B cell (primary cell): ENCODE data around the gene EEA1. TPM values are rescaled to one million over a fixed set of nuclear protein-coding genes. Genes with fewer than 3 reads are reported as not detected.

Source experiments
- ATAC-seq: fragments of 200-7000 bp; cut with Tn5 transposase; one replicate; pipeline ENCODE4 v1.10.0; 2021; ENCODE audit warnings: low read depth, mild to moderate bottlenecking, moderate number of reproducible peaks, moderate library complexity
- CTCF ChIA-PET: fragments of 350-600 bp; sonication (Branson Sonifier 250); formaldehyde crosslinking; loops from one replicate; lab custom pipeline; 2021; ENCODE audit warnings: antibody characterized with exemption, inconsistent platforms; lab: Charles Lee
- POLR2A ChIA-PET: fragments of 350-600 bp; sonication (Branson Sonifier 250); formaldehyde crosslinking; loops from one replicate; lab custom pipeline; 2021; ENCODE audit warnings: antibody characterized with exemption; lab: Charles Lee
- DNase-seq: peaks from one replicate; pipeline ENCODE4 v3.0.0; 2013
- H2AFZ ChIP-seq: 2 replicates; pipeline ENCODE4 v1.6.1; 2012; ENCODE audit warnings: mild to moderate bottlenecking, low read depth, low read length; ENCODE audit not compliant: insufficient read depth, poor library complexity, severe bottlenecking
- H3K27ac ChIP-seq, 2 donors: 1 replicate in 1 of 2; 2 replicates in 1 of 2; pipeline ENCODE4 v1.5.1; 2012 to 2013; ENCODE audit warnings: low read length in 2 of 2, mild to moderate bottlenecking in 2 of 2, moderate library complexity in 1 of 2
- H3K27me3 ChIP-seq, 4 experiments: fragments of 200-600 bp in 1 of 4; sonication (generic) in 1 of 4; replicated peaks in 1 of 4; 1 replicate in 2 of 4; 2 replicates in 2 of 4; pipeline versions ENCODE4 v1.6.1 to v1.7.0; 2013 to 2016; ENCODE audit warnings: low read length in 3 of 4, mild to moderate bottlenecking in 2 of 4, mixed read lengths in 1 of 4, moderate library complexity in 1 of 4; ENCODE audit not compliant: insufficient read depth in 4 of 4, control insufficient read depth in 3 of 4; ENCODE audit errors: control extremely low read depth in 1 of 4
- H3K36me3 ChIP-seq, 2 experiments: replicated peaks in 1 of 2; 1 replicate in 1 of 2; 2 replicates in 1 of 2; pipeline versions ENCODE4 v1.6.1 to v1.7.1; 2013; ENCODE audit warnings: low read length in 1 of 2; ENCODE audit not compliant: insufficient read depth in 2 of 2, control insufficient read depth in 1 of 2; ENCODE audit errors: control extremely low read depth in 1 of 2, extremely low read depth in 1 of 2
- H3K4me1 ChIP-seq, 2 donors: fragments of 200-600 bp in 1 of 2; sonication (generic) in 1 of 2; 1 replicate in 1 of 2; 2 replicates in 1 of 2; pipeline versions ENCODE4 v1.5.1 to v1.6.1; 2013 to 2017; ENCODE audit warnings: low read length in 2 of 2; ENCODE audit not compliant: control insufficient read depth in 2 of 2, insufficient read depth in 2 of 2
- H3K4me2 ChIP-seq: replicated peaks from 2 replicates; pipeline ENCODE3; 2012; ENCODE audit warnings: mild to moderate bottlenecking, low read depth, low read length; ENCODE audit not compliant: poor library complexity, severe bottlenecking
- H3K4me3 ChIP-seq, 5 experiments: fragments of 200-600 bp in 1 of 5; sonication (generic) in 1 of 5; 1 replicate in 3 of 5; 2 replicates in 2 of 5; pipeline versions ENCODE4 v1.5.1 to v1.7.0; 2011 to 2016; ENCODE audit warnings: low read length in 4 of 5, mild to moderate bottlenecking in 4 of 5, low read depth in 2 of 5, control low read depth in 1 of 5, moderate library complexity in 1 of 5; ENCODE audit not compliant: insufficient read depth in 1 of 5; ENCODE audit errors: control extremely low read depth in 1 of 5, extremely low read depth in 1 of 5
- H3K79me2 ChIP-seq: fragments of 200-600 bp; sonication (generic); one replicate; pipeline ENCODE4 v1.6.0; 2016; ENCODE audit warnings: low read length; ENCODE audit not compliant: control insufficient read depth, insufficient read depth
- H3K9ac ChIP-seq: fragments of 200-600 bp; sonication (generic); 2 replicates; pipeline ENCODE4 v1.6.1; 2017; ENCODE audit warnings: mild to moderate bottlenecking, low read length, moderate library complexity
- H3K9me3 ChIP-seq, 3 donors: one replicate each; pipeline versions ENCODE4 v1.6.1 to v1.7.1; 2013; ENCODE audit warnings: low read length in 2 of 3; ENCODE audit not compliant: control insufficient read depth in 2 of 3, insufficient read depth in 1 of 3; ENCODE audit errors: control extremely low read depth in 1 of 3
- H4K20me1 ChIP-seq: 2 replicates; pipeline ENCODE4 v1.6.0; 2012; ENCODE audit warnings: mild to moderate bottlenecking, low read length; ENCODE audit not compliant: insufficient read depth, control insufficient read depth, poor library complexity, severe bottlenecking
- H3K27ac Mint-ChIP-seq: one replicate; pipeline ENCODE4 v1.8.0; 2021; ENCODE audit warnings: mixed read lengths
- H3K27me3 Mint-ChIP-seq: one replicate; pipeline ENCODE4 v1.8.0; 2021; ENCODE audit warnings: mixed read lengths
- H3K4me1 Mint-ChIP-seq: one replicate; pipeline ENCODE4 v1.8.0; 2021; ENCODE audit warnings: mixed read lengths
- H3K4me3 Mint-ChIP-seq: one replicate; pipeline ENCODE4 v1.8.0; 2021; ENCODE audit warnings: mixed read lengths
- H3K9me3 Mint-ChIP-seq: one replicate; pipeline ENCODE4 v1.8.0; 2022; ENCODE audit warnings: mixed read lengths; ENCODE audit not compliant: insufficient read depth
- EZH2 ChIP-seq: IDR thresholded peaks from 2 replicates; pipeline ENCODE4 v1.6.1; 2012; ENCODE audit warnings: borderline replicate concordance, low read depth, mild to moderate bottlenecking, moderate library complexity, low read length; ENCODE audit not compliant: insufficient read depth, poor library complexity, severe bottlenecking
- WGBS: methylation state at CpG from one replicate; pipeline ENCODE4 v1.1.5; 2013; ENCODE audit warnings: missing lambda C conversion rate; ENCODE audit not compliant: insufficient coverage; 5-methylcytosine and 5-hydroxymethylcytosine counted together
- intact Hi-C: fragments of 100-400 bp; cut with micrococcal nuclease; formaldehyde crosslinking; loops from one replicate; pipeline ENCODE4 v1.10.0; 2022
- polyA plus RNA-seq: library from polyadenylated mRNA; depleted of rRNA; stranded (reverse); fragments of >200 nt; gene quantifications from 2 replicates; pipeline ENCODE4 v1.2.3, GENCODE V29; 2012
- total RNA-seq, 2 donors: library from RNA; stranded (reverse); fragments of 120-200 nt in 1 of 2; gene quantifications; 1 replicate in 1 of 2; 2 replicates in 1 of 2; pipeline versions ENCODE4 v1.2.3 to v1.2.4, GENCODE V29; 2013 to 2022
- TF ChIP-seq, protein P1 (sequence below): fragments of 200-600 bp; IDR thresholded peaks from one replicate; pipeline ENCODE4 v1.8.0; 2022; ENCODE audit warnings: antibody characterized with exemption, mild to moderate bottlenecking

The EEA1 gene
- total and polyA plus RNA-seq, 2 donors (not counting 1 experiment from before 2014, with no cell fraction given), result 1.8 to 26.3 TPM

DNA sequence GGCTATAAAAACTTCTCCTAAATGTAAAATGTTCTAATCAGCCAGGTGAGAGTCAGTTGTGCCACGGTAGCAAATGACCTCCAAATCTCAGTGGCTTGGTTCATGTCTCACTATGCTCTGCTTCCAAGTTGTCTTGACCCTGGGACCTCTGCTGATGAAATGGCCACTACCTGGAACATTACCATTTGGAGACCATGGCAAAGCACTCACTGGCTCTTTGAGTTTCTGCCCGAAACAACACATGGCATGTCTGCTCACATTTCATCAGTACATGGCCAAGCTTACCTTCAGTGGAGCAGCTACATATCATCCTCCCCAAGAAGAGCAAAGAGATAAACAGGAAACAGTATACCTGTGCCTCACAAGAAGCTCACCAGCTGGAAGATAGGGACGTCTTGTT lies 186.1 kb downstream of the EEA1 start:
- H3K79me2 ChIP-seq, result no peaks in the 10 kb centered on the region
- H2AFZ ChIP-seq, result no peak overlapping the region
- H3K9me3 ChIP-seq, result no peaks in the 10 kb centered on the region
- no peaks in the 10 kb centered on the region for H3K27me3 Mint-ChIP-seq
- H3K4me1 Mint-ChIP-seq, result no peaks in the 10 kb centered on the region
- H4K20me1 ChIP-seq, result no peaks in the 10 kb centered on the region
- WGBS, result 89% methylated on average over 2 of the region's 3 CpGs
- no peak overlapping the region for H3K9ac ChIP-seq
- H3K4me2 ChIP-seq, result no peak overlapping the region
- H3K27me3 ChIP-seq, result no peaks in the 10 kb centered on the region
- H3K4me3 Mint-ChIP-seq, result no peak overlapping the region
- intact Hi-C loops, result no loop called here
- ChIA-PET CTCF (no interaction called here), POLR2A (no interaction called here)
- TF ChIP-seq, protein P1, sequence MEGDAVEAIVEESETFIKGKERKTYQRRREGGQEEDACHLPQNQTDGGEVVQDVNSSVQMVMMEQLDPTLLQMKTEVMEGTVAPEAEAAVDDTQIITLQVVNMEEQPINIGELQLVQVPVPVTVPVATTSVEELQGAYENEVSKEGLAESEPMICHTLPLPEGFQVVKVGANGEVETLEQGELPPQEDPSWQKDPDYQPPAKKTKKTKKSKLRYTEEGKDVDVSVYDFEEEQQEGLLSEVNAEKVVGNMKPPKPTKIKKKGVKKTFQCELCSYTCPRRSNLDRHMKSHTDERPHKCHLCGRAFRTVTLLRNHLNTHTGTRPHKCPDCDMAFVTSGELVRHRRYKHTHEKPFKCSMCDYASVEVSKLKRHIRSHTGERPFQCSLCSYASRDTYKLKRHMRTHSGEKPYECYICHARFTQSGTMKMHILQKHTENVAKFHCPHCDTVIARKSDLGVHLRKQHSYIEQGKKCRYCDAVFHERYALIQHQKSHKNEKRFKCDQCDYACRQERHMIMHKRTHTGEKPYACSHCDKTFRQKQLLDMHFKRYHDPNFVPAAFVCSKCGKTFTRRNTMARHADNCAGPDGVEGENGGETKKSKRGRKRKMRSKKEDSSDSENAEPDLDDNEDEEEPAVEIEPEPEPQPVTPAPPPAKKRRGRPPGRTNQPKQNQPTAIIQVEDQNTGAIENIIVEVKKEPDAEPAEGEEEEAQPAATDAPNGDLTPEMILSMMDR, result no peak
- TF ChIP-seq EZH2, result no peak
- no peaks in the 10 kb centered on the region for H3K36me3 ChIP-seq
- H3K27ac ChIP-seq, result no peak overlapping the region
- no peaks in the 10 kb centered on the region for H3K9me3 Mint-ChIP-seq
- no peak for ATAC-seq
- no peak overlapping the region for H3K4me3 ChIP-seq
- no peaks in the 10 kb centered on the region for H3K4me1 ChIP-seq
- H3K27ac Mint-ChIP-seq, result no peak overlapping the region
- no peak for DNase-seq

- Mint-ChIP-seq H3K9me3 (no peaks in the 10 kb centered on the region), H3K4me1 (no peaks in the 10 kb centered on the region), H3K27me3 (no peaks in the 10 kb centered on the region), H3K27ac (no peak overlapping the region), H3K4me3 (no peak overlapping the region)
- no peaks in the 10 kb centered on the region for H3K9me3 ChIP-seq
- CTCF ChIA-PET, result no interaction called here
- no peak overlapping the region for H3K9ac ChIP-seq
- H2AFZ ChIP-seq, result no peak overlapping the region
- no peak overlapping the region for H3K27ac ChIP-seq
- no peaks in the 10 kb centered on the region for H4K20me1 ChIP-seq
- H3K79me2 ChIP-seq, result no peaks in the 10 kb centered on the region
- no peak for DNase-seq
- TF ChIP-seq, protein P1, result no peak
- TF ChIP-seq EZH2, result no peak
- H3K4me1 ChIP-seq, result no peaks in the 10 kb centered on the region
- H3K36me3 ChIP-seq, result peaks cover 0 to 2% of the 10 kb centered on the region in 2 experiments
- H3K4me2 ChIP-seq, result no peak overlapping the region
- no peak overlapping the region for H3K4me3 ChIP-seq
- H3K27me3 ChIP-seq, result no peaks in the 10 kb centered on the region
- POLR2A ChIA-PET, result no interaction called here
- intact Hi-C loops, result no loop called here
- no peak for ATAC-seq
These were observed 188.7 kb downstream of the EEA1 start for GRCh38 chr12:92740411-92740810.
